Prostate gland (tissue), 2 donors: Measurements from ENCODE around the gene MCRIP2.

Experiments
- POLR2AphosphoS5 ChIP-seq: sonication (generic); formaldehyde crosslinking; IDR thresholded peaks from one replicate; pipeline ENCODE4 v1.6.1; 2017; ENCODE audit warnings: antibody characterized with exemption
- TF ChIP-seq, protein P1 (sequence below), 4 experiments: fragments of 200-600 bp in 2 of 4; fragments of 450-650 bp in 2 of 4; sonication (generic) in 2 of 4; IDR thresholded peaks; 1 replicate in 3 of 4; 2 replicates in 1 of 4; pipeline ENCODE4 v1.5.1; 2016 to 2019; ENCODE audit warnings: antibody characterized with exemption in 4 of 4, mild to moderate bottlenecking in 2 of 4, moderate library complexity in 2 of 4

DNA sequence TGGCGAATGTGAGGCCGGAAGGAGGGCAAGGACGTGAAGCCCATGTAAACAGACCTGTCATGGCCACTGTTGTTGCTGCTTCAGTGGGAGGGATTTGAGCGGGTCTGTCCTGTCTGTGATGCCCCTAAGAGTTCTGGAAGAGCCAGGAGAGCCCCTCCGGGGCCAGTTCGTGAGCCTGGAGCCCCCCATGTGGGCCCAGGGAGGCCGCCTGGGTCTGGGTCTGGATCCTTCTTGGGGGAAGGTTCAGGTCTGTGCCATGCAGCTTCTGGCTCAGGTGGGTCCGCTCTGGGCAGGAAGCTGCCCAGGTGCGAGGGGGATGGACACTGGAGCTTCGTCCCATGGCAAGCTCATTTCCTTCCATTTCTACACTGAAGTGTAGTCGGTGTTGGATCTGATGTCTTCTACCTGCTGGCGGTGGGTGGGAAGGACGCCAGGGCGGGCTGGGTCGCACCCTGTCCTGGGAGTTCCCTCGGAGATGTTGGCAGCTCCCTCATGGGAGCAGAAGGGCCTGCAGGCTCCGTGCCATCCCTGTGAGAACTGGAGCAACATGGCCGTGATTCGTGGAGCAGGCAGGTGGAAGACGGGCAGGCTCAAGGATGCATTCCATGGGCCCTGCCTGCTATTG, 22.0 kb upstream of the MCRIP2 start:
- TF ChIP-seq, protein P1, sequence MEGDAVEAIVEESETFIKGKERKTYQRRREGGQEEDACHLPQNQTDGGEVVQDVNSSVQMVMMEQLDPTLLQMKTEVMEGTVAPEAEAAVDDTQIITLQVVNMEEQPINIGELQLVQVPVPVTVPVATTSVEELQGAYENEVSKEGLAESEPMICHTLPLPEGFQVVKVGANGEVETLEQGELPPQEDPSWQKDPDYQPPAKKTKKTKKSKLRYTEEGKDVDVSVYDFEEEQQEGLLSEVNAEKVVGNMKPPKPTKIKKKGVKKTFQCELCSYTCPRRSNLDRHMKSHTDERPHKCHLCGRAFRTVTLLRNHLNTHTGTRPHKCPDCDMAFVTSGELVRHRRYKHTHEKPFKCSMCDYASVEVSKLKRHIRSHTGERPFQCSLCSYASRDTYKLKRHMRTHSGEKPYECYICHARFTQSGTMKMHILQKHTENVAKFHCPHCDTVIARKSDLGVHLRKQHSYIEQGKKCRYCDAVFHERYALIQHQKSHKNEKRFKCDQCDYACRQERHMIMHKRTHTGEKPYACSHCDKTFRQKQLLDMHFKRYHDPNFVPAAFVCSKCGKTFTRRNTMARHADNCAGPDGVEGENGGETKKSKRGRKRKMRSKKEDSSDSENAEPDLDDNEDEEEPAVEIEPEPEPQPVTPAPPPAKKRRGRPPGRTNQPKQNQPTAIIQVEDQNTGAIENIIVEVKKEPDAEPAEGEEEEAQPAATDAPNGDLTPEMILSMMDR (IDR thresholded peaks at IDR 0.05) = no peak
- no peak for TF ChIP-seq POLR2AphosphoS5
